Measurements from ENCODE around the gene GLI3.

GLI3 gene

GRCh38 chr7:41984888-41985287 is 252.1 kb downstream of the GLI3 start:
- DNase-seq, result no peak

- no peak for DNase-seq
These were observed 255.7 kb downstream of the GLI3 start for GRCh38 chr7:41981046-41982040.

GRCh38 chr7:41979834-41980307 is 257.1 kb downstream of the GLI3 start:
- no peak for DNase-seq

GRCh38 chr7:41978858-41979257 is 258.2 kb downstream of the GLI3 start:
- DNase-seq, result no peak

GRCh38 chr7:41977661-41978060 is 259.3 kb downstream of the GLI3 start:
- DNase-seq, result no peak

GRCh38 chr7:41977151-41977651 is 259.8 kb downstream of the GLI3 start:
- no peak for DNase-seq

- DNase-seq, result no peak
These were observed 260.6 kb downstream of the GLI3 start for GRCh38 chr7:41976411-41976810.

GRCh38 chr7:41975849-41976248 is 261.2 kb downstream of the GLI3 start:
- no peak for DNase-seq

GRCh38 chr7:41974870-41975557 is 262.0 kb downstream of the GLI3 start:
- DNase-seq, result no peak

- DNase-seq, result no peak
These were observed 263.7 kb downstream of the GLI3 start for GRCh38 chr7:41973202-41973730.

GRCh38 chr7:41972776-41973175 is 264.2 kb downstream of the GLI3 start:
- DNase-seq, result no peak

GRCh38 chr7:41972270-41972669 is 264.7 kb downstream of the GLI3 start:
- DNase-seq, result no peak

GRCh38 chr7:41971640-41972187 is 265.3 kb downstream of the GLI3 start:
- no peak for DNase-seq

- no peak for DNase-seq
These were observed 266.1 kb downstream of the GLI3 start for GRCh38 chr7:41970941-41971340.

GRCh38 chr7:41969561-41970105 is 267.4 kb downstream of the GLI3 start:
- no peak for DNase-seq

GRCh38 chr7:41967156-41967555 is 269.9 kb downstream of the GLI3 start:
- DNase-seq, result no peak

GRCh38 chr7:41965951-41966505 is 271.0 kb downstream of the GLI3 start:
- DNase-seq, result no peak

- DNase-seq, result no peak
These were observed 271.9 kb downstream of the GLI3 start for GRCh38 chr7:41964849-41965745.

GRCh38 chr7:41964183-41964753 is 272.7 kb downstream of the GLI3 start:
- no peak for DNase-seq

GRCh38 chr7:41956705-41957104 is 280.3 kb downstream of the GLI3 start:
- no peak for DNase-seq
